NB4 (cell line): ENCODE results near the gene CAMTA1.

ENCODE experiments used
- DNase-seq: peaks from one replicate; pipeline ENCODE4 v3.0.0; 2010; ENCODE audit warnings: low read depth
- H3K4me3 ChIP-seq: one replicate; pipeline ENCODE4 v1.5.1; 2011; ENCODE audit warnings: mild to moderate bottlenecking, low read depth, low read length, moderate library complexity
- MYC ChIP-seq: IDR thresholded peaks from 2 replicates; pipeline ENCODE4 v1.6.1; 2011; ENCODE audit warnings: low read depth, low read length
- POLR2A ChIP-seq: IDR thresholded peaks from 2 replicates; pipeline ENCODE4 v1.6.1; 2011; ENCODE audit warnings: mild to moderate bottlenecking; ENCODE audit not compliant: insufficient read length; ENCODE audit errors: extremely low read depth
- TF ChIP-seq, protein P1 (sequence below): IDR thresholded peaks from 2 replicates; pipeline ENCODE4 v1.6.1; 2011; ENCODE audit warnings: low read depth, low read length
- TF ChIP-seq, protein P2 (sequence below): IDR thresholded peaks from one replicate; pipeline ENCODE4 v1.5.1; 2012; ENCODE audit warnings: low read depth, low read length

The CAMTA1 gene

DNA sequence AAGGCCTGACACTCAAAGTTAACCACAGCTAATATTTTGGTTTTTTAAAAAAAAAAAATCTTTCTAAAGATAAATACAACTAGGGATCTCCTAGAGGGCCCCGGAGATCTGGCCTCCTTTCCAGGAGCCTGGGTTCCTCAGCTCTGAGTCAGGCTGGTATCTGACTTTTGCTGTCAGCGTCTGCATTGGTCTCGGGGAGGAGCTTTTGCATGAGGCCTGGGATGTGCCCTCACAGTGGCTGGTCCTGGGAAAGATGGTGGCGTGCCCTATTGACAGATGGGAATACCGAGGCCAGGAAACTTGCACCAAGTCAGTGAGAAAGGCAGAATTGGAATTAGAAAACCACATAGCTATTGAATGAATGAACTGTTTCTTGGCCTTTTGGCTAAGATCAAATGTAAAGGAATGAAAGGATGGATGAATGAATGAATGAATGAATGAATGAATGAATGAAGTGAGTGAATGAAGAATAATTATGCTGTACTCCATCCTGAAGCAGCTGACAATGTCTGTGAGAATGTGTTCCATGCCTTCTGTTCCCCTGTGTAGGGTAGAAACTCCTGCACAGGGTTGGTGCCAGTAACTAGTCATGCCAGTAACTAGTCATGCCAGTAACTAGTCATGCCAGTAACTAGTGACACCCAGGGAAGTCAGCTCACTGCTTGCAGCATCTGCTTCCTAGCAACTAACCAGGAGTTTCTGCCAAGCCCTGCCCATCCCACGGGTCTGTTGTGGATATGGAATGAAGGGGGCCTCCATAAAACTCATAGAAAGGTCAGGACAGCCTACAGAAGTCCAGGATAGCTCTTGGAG is 743.3 kb downstream of the CAMTA1 start:
- TF ChIP-seq POLR2A (no peak), MYC (no peak)
- TF ChIP-seq, protein P1, sequence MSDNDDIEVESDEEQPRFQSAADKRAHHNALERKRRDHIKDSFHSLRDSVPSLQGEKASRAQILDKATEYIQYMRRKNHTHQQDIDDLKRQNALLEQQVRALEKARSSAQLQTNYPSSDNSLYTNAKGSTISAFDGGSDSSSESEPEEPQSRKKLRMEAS, result no peak
- H3K4me3 ChIP-seq, result no peak overlapping the region
- no peak for DNase-seq

DNA sequence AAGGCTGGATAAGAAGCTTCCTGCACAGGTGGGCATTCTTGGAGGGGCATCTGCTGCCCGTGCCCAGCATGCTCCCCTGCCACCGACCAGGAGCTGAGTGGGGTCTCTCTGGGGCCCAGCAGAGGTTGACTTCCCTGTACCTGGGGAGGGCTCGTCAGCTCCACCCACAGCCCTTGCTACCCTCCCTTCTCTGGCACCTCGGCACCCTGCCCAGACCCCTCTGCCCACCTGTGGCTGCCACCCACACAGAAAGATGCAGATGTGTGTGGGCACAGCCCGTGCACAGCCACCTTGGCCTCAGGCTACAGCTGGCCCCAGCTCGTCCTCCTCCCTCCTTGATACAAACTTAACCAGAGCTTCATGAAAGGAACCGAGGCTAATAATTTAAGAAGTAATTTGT is 744.7 kb downstream of the CAMTA1 start:
- no peak overlapping the region for H3K4me3 ChIP-seq
- DNase-seq, result no peak
- TF ChIP-seq, protein P1, result no peak
- no peak for TF ChIP-seq POLR2A
- TF ChIP-seq, protein P2, sequence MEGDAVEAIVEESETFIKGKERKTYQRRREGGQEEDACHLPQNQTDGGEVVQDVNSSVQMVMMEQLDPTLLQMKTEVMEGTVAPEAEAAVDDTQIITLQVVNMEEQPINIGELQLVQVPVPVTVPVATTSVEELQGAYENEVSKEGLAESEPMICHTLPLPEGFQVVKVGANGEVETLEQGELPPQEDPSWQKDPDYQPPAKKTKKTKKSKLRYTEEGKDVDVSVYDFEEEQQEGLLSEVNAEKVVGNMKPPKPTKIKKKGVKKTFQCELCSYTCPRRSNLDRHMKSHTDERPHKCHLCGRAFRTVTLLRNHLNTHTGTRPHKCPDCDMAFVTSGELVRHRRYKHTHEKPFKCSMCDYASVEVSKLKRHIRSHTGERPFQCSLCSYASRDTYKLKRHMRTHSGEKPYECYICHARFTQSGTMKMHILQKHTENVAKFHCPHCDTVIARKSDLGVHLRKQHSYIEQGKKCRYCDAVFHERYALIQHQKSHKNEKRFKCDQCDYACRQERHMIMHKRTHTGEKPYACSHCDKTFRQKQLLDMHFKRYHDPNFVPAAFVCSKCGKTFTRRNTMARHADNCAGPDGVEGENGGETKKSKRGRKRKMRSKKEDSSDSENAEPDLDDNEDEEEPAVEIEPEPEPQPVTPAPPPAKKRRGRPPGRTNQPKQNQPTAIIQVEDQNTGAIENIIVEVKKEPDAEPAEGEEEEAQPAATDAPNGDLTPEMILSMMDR, result no peak
- TF ChIP-seq MYC, result no peak

DNA sequence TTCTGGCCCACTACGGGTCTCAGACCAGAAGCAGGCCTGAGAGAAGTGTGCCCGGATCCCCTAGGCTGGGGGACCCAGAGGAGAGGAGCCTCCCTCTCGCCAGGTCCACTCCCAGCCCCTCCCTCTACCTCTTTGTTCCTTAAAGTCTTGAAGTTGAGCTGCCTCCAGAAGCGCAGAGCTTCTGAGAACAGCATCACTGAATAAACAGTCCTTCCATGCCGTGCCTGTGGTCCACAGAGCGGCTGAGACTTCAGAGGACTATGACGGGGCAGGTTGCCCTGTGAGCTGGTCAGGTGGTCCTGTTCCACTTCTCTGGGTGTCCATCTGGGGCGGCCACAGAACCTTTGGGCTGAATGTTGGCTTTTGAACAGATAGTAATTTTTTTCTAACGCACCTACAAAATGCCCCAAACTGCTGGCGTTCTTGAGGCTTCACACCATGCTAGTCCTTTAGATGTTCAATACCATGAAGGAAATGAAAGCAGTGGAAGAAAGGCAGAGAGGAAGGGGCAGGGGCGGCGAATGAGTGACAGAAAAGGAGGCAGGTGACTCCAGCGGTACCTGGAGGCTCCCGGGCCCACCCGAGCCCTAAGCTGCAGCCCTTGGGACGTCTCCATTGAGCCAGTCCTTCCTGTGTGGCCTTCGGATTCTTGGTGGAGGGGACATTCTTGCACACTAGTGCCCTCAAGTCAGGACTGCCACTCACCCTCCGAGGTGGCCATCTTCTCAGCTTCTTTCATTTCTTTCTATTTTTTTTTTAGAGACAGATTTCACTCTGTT is 746.5 kb downstream of the CAMTA1 start:
- no peak overlapping the region for H3K4me3 ChIP-seq
- TF ChIP-seq, protein P2, result no peak
- TF ChIP-seq POLR2A, result no peak
- TF ChIP-seq, protein P1, result no peak
- no peak for TF ChIP-seq MYC
- DNase-seq, result no peak

DNA sequence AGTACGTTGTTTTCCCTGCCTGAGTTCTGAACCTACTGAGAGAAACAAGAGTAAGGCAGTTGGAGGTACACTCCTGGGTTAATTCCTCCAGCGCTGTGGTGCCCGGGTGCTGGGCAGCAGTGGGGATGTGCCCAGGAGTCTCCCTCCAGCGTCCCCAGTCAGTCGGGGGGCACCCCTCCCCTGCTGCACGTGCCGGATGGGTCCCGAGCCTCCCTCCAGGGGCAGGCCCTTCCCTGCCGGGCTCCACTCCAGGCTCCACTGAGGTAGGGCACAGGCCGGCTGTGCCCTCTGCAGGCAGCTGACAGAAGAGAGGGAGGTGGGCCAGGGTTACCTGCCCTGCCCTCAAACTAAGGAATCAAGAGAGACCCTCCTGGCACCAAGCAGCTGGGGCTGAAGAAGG is 747.8 kb downstream of the CAMTA1 start:
- no peak for DNase-seq
- TF ChIP-seq, protein P2, result no peak
- TF ChIP-seq, protein P1, result no peak
- TF ChIP-seq POLR2A, result no peak
- TF ChIP-seq MYC, result no peak
- no peak overlapping the region for H3K4me3 ChIP-seq

DNA sequence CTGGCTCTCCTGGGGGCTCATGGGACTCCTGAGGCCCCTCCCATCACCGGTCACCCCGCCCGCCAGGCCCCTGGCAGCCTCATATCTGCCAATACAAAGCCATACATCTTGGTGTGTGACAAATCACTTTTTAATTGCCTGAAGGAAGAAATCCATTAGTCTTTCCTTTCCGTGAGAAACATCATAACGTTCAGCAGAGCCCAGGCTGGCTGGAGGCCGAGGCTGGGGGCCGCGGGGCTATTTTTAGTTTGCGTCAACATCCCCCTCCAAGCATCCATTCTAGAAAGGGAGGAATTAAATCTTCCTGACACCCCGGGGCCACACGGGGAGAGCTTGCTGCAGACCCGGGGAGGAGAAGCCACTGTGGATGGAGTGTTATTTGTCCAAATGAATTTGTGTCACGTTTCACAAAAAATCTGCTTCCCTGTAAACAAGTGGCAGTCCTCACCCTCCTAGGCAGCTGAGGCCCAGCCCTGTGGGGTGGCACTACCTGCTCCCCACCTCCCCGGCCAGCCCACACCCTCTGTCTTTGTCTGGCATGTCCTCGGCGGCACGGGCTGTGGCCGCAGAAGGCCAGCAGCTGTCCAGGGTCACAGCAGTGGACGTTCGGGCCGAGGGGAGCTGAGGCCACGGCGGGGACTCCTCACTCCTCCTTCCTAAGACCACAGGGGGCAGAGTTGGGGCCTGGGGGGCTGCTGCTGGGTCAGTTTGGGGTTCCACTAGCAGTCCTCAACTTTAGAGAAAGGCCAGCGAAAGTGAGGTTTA is 749.0 kb downstream of the CAMTA1 start:
- TF ChIP-seq, protein P1, result no peak
- TF ChIP-seq POLR2A, result no peak
- TF ChIP-seq, protein P2, result no peak
- no peak for TF ChIP-seq MYC
- DNase-seq, result no peak
- no peak overlapping the region for H3K4me3 ChIP-seq

DNA sequence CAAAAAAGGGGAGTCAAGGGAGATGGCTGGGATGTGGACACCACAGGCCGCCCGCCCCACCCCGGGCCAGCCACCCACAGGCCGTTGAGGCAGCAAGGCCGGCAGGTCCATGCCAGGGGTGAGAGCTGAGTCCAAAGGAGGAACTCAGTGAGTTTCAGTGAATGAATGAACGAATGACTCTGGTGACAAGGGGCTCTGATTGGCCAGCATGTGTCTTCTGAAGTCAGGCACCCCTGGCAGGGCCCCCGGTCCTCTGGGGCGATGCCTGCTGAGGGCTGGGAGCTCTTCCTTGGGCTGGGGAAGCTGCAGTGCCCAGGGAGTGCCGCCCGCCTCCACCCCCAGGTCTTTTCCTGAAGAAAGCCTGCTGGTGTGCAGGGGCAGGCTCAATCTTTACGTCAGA is 749.8 kb downstream of the CAMTA1 start:
- DNase-seq, result no peak
- TF ChIP-seq POLR2A (no peak), MYC (no peak)
- TF ChIP-seq, protein P2, result no peak
- TF ChIP-seq, protein P1, result no peak
- H3K4me3 ChIP-seq, result no peak overlapping the region
